Neuronal stem cell (in vitro differentiated cells): ENCODE data around the gene ATG101.

ENCODE experiments used
- DNase-seq: peaks from one replicate; pipeline ENCODE4 v3.0.0-alpha.2; 2013; ENCODE audit warnings: low spot score
- H2AFZ ChIP-seq: one replicate; pipeline ENCODE4 v1.6.1; 2013; ENCODE audit warnings: mild to moderate bottlenecking, low read length, inconsistent platforms
- H2AK5ac ChIP-seq: 2 replicates; pipeline ENCODE4 v1.6.1; 2013; ENCODE audit warnings: low read depth, mild to moderate bottlenecking, inconsistent platforms, low read length, moderate library complexity, mixed read lengths
- H2BK120ac ChIP-seq: 2 replicates; pipeline ENCODE4 v1.6.1; 2013; ENCODE audit warnings: low read depth, mild to moderate bottlenecking, inconsistent platforms, low read length, moderate library complexity, mixed read lengths
- H2BK12ac ChIP-seq: one replicate; pipeline ENCODE4 v1.6.1; 2013; ENCODE audit warnings: low read length, inconsistent platforms
- H2BK15ac ChIP-seq: 2 replicates; pipeline ENCODE4 v1.6.1; 2013; ENCODE audit warnings: mild to moderate bottlenecking, low read length, inconsistent platforms, mixed read lengths
- H2BK5ac ChIP-seq: one replicate; pipeline ENCODE4 v1.6.1; 2013; ENCODE audit warnings: inconsistent platforms, mild to moderate bottlenecking, low read length, moderate library complexity
- H3K14ac ChIP-seq: one replicate; pipeline ENCODE4 v1.6.1; 2013; ENCODE audit warnings: low read length, inconsistent platforms
- H3K18ac ChIP-seq: 2 replicates; pipeline ENCODE4 v1.6.1; 2013; ENCODE audit warnings: low read length, inconsistent platforms
- H3K23ac ChIP-seq: 2 replicates; pipeline ENCODE4 v1.6.1; 2013; ENCODE audit warnings: low read depth, mild to moderate bottlenecking, mixed read lengths, low read length, inconsistent platforms; ENCODE audit not compliant: poor library complexity
- H3K27ac ChIP-seq: replicated peaks from 3 replicates; pipeline ENCODE4 v1.5.1; 2013; ENCODE audit warnings: low read length, inconsistent platforms
- H3K27me3 ChIP-seq, 3 experiments: 2 replicates each; pipeline ENCODE4 v1.6.1; 2013; ENCODE audit warnings: low read length in 3 of 3, mild to moderate bottlenecking in 2 of 3, inconsistent platforms in 1 of 3, low read depth in 1 of 3, mixed read lengths in 1 of 3, moderate library complexity in 1 of 3; ENCODE audit not compliant: control insufficient read depth in 3 of 3, insufficient read depth in 3 of 3
- H3K36me3 ChIP-seq, 2 donors: replicated peaks in 1 of 2; 2 replicates each; pipeline ENCODE4 v1.6.1; 2013; ENCODE audit warnings: low read length in 2 of 2; ENCODE audit not compliant: control insufficient read depth in 2 of 2, insufficient read depth in 2 of 2
- H3K4ac ChIP-seq: 2 replicates; pipeline ENCODE4 v1.6.1; 2013; ENCODE audit warnings: inconsistent platforms, mild to moderate bottlenecking, low read length, moderate library complexity
- H3K4me1 ChIP-seq, 2 donors: 1 replicate in 1 of 2; 2 replicates in 1 of 2; pipeline ENCODE4 v1.6.1; 2013; ENCODE audit warnings: low read length in 2 of 2, low read depth in 1 of 2; ENCODE audit not compliant: control insufficient read depth in 2 of 2, insufficient read depth in 1 of 2
- H3K4me2 ChIP-seq: one replicate; pipeline ENCODE4 v1.6.1; 2013; ENCODE audit warnings: mild to moderate bottlenecking, low read length, inconsistent platforms; ENCODE audit not compliant: insufficient read depth, poor library complexity, severe bottlenecking
- H3K4me3 ChIP-seq, 2 donors: 2 replicates each; pipeline ENCODE4 v1.5.1; 2013; ENCODE audit warnings: low read length in 2 of 2, mild to moderate bottlenecking in 2 of 2, inconsistent platforms in 1 of 2, moderate library complexity in 1 of 2
- H3K79me1 ChIP-seq: one replicate; pipeline ENCODE4 v1.6.1; 2013; ENCODE audit warnings: low read depth, mild to moderate bottlenecking, inconsistent platforms, low read length, moderate library complexity
- H3K9ac ChIP-seq: one replicate; pipeline ENCODE4 v1.6.1; 2013; ENCODE audit warnings: mild to moderate bottlenecking, low read depth, low read length, inconsistent platforms; ENCODE audit not compliant: poor library complexity
- H3K9me3 ChIP-seq, 2 donors: replicated peaks in 1 of 2; 2 replicates each; pipeline versions ENCODE3 to v1.6.1; 2013; ENCODE audit warnings: low read length in 2 of 2, mild to moderate bottlenecking in 2 of 2, inconsistent platforms in 1 of 2, low read depth in 1 of 2, mixed read lengths in 1 of 2, moderate library complexity in 1 of 2; ENCODE audit not compliant: control insufficient read depth in 2 of 2, insufficient read depth in 1 of 2
- H4K8ac ChIP-seq: one replicate; pipeline ENCODE4 v1.6.1; 2013; ENCODE audit warnings: low read depth, mild to moderate bottlenecking, inconsistent platforms, low read length, moderate library complexity
- H4K91ac ChIP-seq: one replicate; pipeline ENCODE4 v1.6.1; 2013; ENCODE audit warnings: low read length, low read depth, mild to moderate bottlenecking, inconsistent platforms; ENCODE audit not compliant: poor library complexity
- WGBS, 2 donors: extraction: QIAGEN DNeasy Blood & Tissue Kit; methylation state at CpG; one replicate each; pipeline ENCODE4 v1.1.7; 2013; ENCODE audit warnings: missing lambda C conversion rate in 2 of 2, mixed read lengths in 1 of 2; ENCODE audit not compliant: insufficient read length in 2 of 2, insufficient replicate concordance in 1 of 2; ENCODE audit errors: extremely low coverage in 2 of 2; 5-methylcytosine and 5-hydroxymethylcytosine counted together

ATG101 gene

GRCh38 chr12:52050758-52051541 is 18.8 kb upstream of the ATG101 start, which contains the start of gene NR4A1:
Gene NR4A1 (plus strand): TSS chr12:52051442. CDS start chr12:52054329, 2,887 bp downstream.
- H3K36me3 ChIP-seq: peaks cover 10 to 22% of the 10 kb centered on the region in 2 donors
- no CpG with 5 or more reads among the region's 77 CpGs for WGBS, 2 donors
- peaks cover 8 to 17% of the 10 kb centered on the region in 2 donors for H3K4me1 ChIP-seq
- H3K18ac ChIP-seq: peak within 1 kb of the TSS; percentile 99
- H3K4me3 ChIP-seq: peak within 1 kb of the TSS; percentile 38 to 87
- no peaks in the 10 kb centered on the region for H3K9me3 ChIP-seq
- H4K8ac ChIP-seq: no peak within 1 kb of the TSS
- peak within 1 kb of the TSS; percentile 82 for H2BK120ac ChIP-seq
- H3K14ac ChIP-seq: peak within 1 kb of the TSS; percentile 91
- H2BK12ac ChIP-seq: peak within 1 kb of the TSS; percentile 99
- peak within 1 kb of the TSS; percentile 44 for H3K27ac ChIP-seq
- H2AK5ac ChIP-seq: peak within 1 kb of the TSS; percentile 54
- peak within 1 kb of the TSS; percentile 71 for H3K4ac ChIP-seq
- H3K27me3 ChIP-seq: peaks cover 0 to 15% (median 0%) of the 10 kb centered on the region in 3 experiments
- H3K9ac ChIP-seq: peak within 1 kb of the TSS; percentile 92
- peak within 1 kb of the TSS; percentile 76 for H3K23ac ChIP-seq
- no peaks in the 10 kb centered on the region for H3K79me1 ChIP-seq
- peak within 1 kb of the TSS; percentile 87 for H2AFZ ChIP-seq
- peak within 1 kb of the TSS; percentile 40 for H2BK5ac ChIP-seq
- H3K4me2 ChIP-seq: peak within 1 kb of the TSS; percentile 100
- H2BK15ac ChIP-seq: peak within 1 kb of the TSS; percentile 72
- DNase-seq: peak; percentile 93
- peak within 1 kb of the TSS; percentile 50 for H4K91ac ChIP-seq

GRCh38 chr12:52052468-52053186 is 17.2 kb upstream of the ATG101 start:
- Histone ChIP-seq H3K27me3 (peaks cover 0 to 15% (median 0%) of the 10 kb centered on the region in 3 experiments), H3K79me1 (peaks cover 3% of the 10 kb centered on the region), H4K8ac (no peak overlapping the region), H3K23ac (no peak overlapping the region), H4K91ac (no peak overlapping the region), H2AFZ (no peak overlapping the region), H3K18ac (peak overlapping the region; percentile 45), H3K36me3 (peaks cover 20 to 33% of the 10 kb centered on the region in 2 donors), H3K14ac (no peak overlapping the region), H2BK120ac (peak overlapping the region; percentile 27), H2BK5ac (no peak overlapping the region), H2AK5ac (peak overlapping the region; percentile 12), H3K9ac (no peak overlapping the region), H3K9me3 (no peaks in the 10 kb centered on the region), H3K4me1 (peaks cover 8 to 17% of the 10 kb centered on the region in 2 donors), H3K4me2 (peak overlapping the region; percentile 87), H2BK12ac (peak overlapping the region; percentile 7), H3K27ac (no peak overlapping the region), H2BK15ac (no peak overlapping the region), H3K4me3 (peak overlapping the region in 1 of 2 donors; percentile 84), H3K4ac (no peak overlapping the region)
- no peak for DNase-seq
- no CpG with 5 or more reads among the region's 7 CpGs for WGBS, 2 donors

- H3K36me3 ChIP-seq: peaks cover 24 to 37% of the 10 kb centered on the region in 2 donors
- peak overlapping the region; percentile 24 for H4K8ac ChIP-seq
- peak overlapping the region; percentile 16 for H2BK12ac ChIP-seq
- no peak overlapping the region for H3K4me3 ChIP-seq
- peak overlapping the region; percentile 10 for H2BK5ac ChIP-seq
- H3K27ac ChIP-seq: no peak overlapping the region
- H3K14ac ChIP-seq: no peak overlapping the region
- peaks cover 3% of the 10 kb centered on the region for H3K79me1 ChIP-seq
- no peak for DNase-seq
- no peaks in the 10 kb centered on the region for H3K9me3 ChIP-seq
- H3K18ac ChIP-seq: peak overlapping the region; percentile 13
- no peak overlapping the region for H2BK120ac ChIP-seq
- H2AK5ac ChIP-seq: peak overlapping the region; percentile 60
- H3K4me1 ChIP-seq: peaks cover 8 to 17% of the 10 kb centered on the region in 2 donors
- H3K9ac ChIP-seq: no peak overlapping the region
- no peak overlapping the region for H3K4ac ChIP-seq
- H3K27me3 ChIP-seq: peaks cover 0 to 15% (median 0%) of the 10 kb centered on the region in 3 experiments
- no peak overlapping the region for H2AFZ ChIP-seq
- H4K91ac ChIP-seq: no peak overlapping the region
- H3K23ac ChIP-seq: no peak overlapping the region
- H2BK15ac ChIP-seq: peak overlapping the region; percentile 27
- H3K4me2 ChIP-seq: no peak overlapping the region
- WGBS, 2 donors: no CpG with 5 or more reads among the region's 9 CpGs
Observed at GRCh38 chr12:52053536-52054209, 16.1 kb upstream of the ATG101 start.
